ENCODE data around the gene ARV1.

GRCh38 chr1:230939806-230940489 lies 38.9 kb upstream of the ARV1 start:
- no peak for TF ChIP-seq CTCF (conservative IDR thresholded peaks at IDR 0.05 in 1 of 2, IDR thresholded peaks at IDR 0.05 in 1 of 2; ENCODE audit: extremely low read depth in 1 of 2, insufficient read depth in 1 of 2, low read depth in 1 of 2, low read length in 2 of 2)
- TF ChIP-seq EZH2 (IDR thresholded peaks at IDR 0.05; ENCODE audit: borderline replicate concordance, low read length) = no peak
